ENCODE data around the gene KBTBD7. TPM values are rescaled to one million over a fixed set of nuclear protein-coding genes. Genes with fewer than 3 reads are reported as not detected.

KBTBD7 gene, protein sequence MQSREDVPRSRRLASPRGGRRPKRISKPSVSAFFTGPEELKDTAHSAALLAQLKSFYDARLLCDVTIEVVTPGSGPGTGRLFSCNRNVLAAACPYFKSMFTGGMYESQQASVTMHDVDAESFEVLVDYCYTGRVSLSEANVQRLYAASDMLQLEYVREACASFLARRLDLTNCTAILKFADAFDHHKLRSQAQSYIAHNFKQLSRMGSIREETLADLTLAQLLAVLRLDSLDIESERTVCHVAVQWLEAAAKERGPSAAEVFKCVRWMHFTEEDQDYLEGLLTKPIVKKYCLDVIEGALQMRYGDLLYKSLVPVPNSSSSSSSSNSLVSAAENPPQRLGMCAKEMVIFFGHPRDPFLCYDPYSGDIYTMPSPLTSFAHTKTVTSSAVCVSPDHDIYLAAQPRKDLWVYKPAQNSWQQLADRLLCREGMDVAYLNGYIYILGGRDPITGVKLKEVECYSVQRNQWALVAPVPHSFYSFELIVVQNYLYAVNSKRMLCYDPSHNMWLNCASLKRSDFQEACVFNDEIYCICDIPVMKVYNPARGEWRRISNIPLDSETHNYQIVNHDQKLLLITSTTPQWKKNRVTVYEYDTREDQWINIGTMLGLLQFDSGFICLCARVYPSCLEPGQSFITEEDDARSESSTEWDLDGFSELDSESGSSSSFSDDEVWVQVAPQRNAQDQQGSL
- total RNA-seq: 2.7 and 4.3 TPM in 2 replicates

DNA sequence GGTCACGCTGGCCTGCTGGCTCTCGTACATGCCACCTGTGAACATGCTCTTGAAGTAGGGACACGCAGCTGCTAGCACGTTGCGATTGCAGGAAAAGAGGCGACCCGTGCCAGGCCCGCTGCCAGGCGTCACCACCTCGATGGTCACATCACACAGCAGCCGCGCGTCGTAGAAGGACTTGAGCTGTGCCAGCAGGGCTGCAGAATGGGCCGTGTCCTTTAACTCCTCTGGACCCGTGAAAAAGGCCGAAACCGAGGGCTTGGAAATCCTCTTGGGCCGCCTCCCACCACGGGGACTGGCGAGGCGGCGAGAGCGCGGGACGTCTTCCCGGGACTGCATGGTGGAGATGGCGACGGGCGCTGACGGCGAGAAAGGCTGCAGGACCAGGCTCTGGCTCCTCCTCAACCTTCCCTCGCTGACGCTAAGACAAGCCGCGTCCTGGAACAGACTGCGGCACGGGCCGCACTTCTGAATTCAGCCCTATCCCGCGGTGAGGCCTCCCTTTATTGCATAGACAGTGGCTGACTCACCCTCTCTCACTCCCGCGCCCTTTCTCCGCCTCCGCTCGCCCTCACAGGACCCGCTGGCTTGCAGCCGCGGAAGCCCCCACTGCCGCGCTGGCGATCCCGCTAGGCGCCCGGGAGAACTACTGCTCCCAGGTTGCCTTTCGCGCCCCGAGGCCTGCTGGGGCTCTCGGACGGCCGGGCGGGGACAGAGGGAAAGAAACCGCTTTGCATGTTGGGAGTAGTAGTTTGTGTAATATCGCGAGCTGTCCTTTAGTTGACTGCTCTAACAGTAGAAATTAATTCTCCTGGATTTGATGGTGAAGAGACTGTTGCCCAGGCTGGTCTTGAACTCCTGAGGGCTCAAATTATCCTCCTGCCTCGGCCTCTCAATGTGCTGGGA, at the start of gene KBTBD7:
KBTBD7 (minus strand) TSS at position 651 of the 906 bp plus-strand sequence; CDS start at position 339, 312 bp downstream.

Other genes starting within 250 kb of the KBTBD7 start
- 20.2 and 22.5 TPM in 2 replicates for gene ELF1, start 175.3 kb downstream of the KBTBD7 start, total RNA-seq
- gene WBP4, start 133.1 kb downstream of the KBTBD7 start, total RNA-seq: 8.1 and 11.2 TPM in 2 replicates
- gene KBTBD6, start 61.8 kb downstream of the KBTBD7 start, total RNA-seq: 4.6 and 7.8 TPM in 2 replicates
- gene MTRF1, start 69.0 kb upstream of the KBTBD7 start, total RNA-seq: 5.2 and 9.4 TPM in 2 replicates
- 6.2 and 11.5 TPM in 2 replicates for gene NAA16, start 116.7 kb upstream of the KBTBD7 start, total RNA-seq